GM18909 (cell line): ENCODE measurements around the gene SAPCD2.

Source experiments
- ATAC-seq: cut with Tn5 transposase; IDR thresholded peaks from one replicate; pipeline ENCODE4 v1.9.1; 2021; ENCODE audit warnings: mild to moderate bottlenecking; ENCODE audit not compliant: unreplicated experiment, poor library complexity

SAPCD2 gene

DNA sequence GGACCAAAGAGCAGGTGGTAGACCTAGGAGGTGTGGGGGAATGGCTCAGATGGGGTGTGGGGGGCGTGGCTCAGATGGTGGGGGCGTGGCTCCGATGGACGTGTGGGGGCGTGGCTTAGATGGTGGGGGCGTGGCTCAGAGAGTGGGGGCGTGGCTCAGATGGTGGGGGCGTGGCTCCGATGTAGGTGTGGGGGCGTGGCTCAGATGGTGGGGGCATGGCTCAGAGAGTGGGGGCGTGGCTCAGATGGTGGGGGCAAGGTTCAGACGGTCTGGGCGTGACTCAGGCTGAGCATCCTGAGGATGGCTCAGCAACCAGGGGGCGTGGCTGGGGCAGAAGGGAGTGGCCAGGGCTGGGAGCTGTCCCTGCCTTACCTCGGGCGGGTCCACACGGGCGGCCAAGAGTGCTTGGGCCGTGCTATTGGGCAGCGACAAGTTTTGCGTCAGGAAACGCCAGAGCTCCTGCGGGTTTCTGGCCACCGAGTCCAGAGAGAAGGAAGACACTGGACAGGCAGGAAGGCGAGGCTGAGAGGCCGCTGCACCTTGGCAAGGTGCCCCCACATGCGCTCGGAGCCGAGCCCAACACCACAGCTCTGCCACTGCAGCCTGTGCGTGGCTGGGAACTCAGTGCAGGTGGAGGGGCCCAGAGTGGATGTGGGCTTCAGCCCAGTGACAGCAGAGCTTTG is 48.2 kb downstream of the SAPCD2 start:
- no peak for ATAC-seq

DNA sequence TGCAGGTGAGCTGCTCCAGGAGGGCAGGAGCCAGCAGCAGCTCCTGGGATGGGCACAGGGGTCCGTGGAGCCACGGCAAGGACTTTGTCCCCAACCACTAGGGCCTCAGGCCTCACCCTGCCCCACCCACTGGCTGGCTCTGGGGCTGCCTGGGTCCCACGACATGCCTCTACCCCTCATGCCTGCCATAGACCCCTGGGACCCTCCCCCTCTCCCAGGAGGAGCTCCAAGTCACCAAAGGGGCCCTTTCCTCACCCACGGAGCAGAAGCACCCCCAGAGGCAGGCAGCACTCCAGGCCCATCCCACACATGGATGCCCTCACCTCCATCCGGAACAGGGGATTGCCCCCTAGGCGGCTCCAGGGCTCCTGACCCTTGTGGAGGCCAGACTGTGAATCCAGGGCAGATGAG is 48.8 kb downstream of the SAPCD2 start:
- no peak for ATAC-seq

DNA sequence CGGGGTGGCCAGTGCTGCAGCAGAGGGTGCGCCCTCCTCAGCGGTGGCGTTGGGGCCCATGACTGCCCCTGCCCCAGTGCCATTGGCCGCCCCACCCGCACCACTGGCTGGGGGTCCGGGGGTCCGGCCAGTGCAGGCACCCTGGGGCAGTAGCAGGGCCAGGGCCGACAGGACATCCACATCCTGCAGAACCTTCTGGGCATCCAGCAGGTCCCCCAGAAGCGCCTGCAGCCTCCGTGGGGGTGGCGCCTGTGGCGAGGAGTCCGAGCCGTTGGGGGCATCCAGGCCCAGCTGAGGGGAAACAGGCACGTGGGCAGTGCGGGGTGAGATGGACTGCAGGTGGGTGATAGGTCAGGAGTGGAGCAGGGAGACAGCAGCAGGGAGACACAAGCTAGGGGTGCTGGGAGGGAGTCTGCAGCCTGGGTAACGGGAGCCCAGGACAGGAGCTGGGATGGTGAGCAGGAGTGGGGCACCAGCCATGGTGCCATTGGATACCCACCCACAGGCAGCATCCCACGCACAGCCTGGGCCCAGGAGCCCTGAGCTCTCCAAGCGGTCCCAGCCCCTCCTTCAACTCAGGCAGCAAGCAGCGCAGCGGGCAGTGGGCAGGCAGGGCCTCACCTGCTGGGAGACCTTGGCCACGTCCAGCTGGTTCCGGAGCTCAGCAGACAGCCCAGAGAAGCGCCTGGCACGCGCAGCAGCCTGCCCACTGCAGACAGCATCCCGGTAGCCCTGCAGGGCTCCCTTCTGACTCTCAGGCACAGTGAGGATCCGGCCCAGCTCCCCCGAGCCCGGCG is 49.4 kb downstream of the SAPCD2 start:
- no peak for ATAC-seq

DNA sequence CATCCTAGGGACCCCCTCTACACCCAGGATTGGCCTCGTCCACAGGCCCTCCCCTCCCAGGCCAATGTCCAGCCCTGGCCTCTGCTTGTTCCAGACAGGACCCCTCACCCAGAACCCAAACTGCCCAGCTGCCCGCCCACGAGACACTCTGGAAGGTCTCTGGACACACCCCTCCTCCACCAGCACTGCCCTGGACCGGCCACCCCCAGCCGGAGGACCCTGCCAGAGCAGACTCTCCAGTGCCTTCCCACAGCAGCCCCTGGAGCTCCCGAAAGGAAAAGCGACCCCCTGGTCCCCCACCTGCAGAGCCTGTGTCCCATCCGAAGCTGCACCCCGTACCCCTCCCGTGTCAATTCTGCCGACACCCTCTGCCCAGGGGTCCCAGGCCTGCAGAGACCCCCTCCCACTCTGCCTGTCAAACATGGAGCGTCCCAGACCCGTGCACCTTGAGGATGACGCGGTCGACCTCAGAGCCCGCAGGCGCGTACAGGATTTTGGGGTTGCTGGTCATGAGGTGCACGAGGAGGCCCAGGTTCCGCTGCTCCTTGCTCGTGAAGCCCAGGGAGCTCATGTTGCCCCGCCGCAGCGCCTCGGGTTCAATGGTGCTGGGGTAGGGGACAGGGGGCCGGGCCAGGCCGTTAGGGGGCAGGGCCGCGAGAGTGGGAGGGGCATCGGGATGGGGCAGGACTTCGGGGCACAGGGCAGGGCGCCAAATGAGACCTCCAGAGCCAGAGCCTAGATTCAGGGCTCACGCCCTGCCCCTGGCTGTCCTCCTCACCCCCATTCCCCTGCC is 50.3 kb downstream of the SAPCD2 start:
- ATAC-seq, result no peak

GRCh38 chr9:137018761-137019559 is 51.4 kb downstream of the SAPCD2 start:
- no peak for ATAC-seq

GRCh38 chr9:137017791-137018497 is 52.4 kb downstream of the SAPCD2 start:
- ATAC-seq, result no peak

DNA sequence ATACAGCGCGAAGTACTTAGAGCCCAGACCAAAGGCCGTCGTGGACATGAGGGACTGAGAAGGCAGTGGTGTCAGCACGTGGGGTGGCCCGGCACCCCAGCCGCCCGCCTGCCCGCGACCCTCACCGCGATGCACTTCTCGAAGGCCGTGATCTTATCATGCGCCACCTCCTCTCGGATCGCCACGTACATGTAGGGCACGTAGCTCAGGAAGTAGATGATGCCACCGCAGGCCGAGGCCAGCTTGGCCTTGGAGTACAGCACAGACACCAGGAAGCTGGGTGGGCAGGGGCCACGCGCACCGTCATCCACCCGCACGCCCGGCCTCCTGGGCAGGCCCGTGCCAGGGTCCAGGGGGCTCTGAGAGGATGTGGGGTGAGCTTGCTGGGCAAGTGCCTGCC is 53.3 kb downstream of the SAPCD2 start:
- no peak for ATAC-seq

GRCh38 chr9:137016436-137016835 is 53.9 kb downstream of the SAPCD2 start:
- ATAC-seq, result no peak

GRCh38 chr9:137015976-137016375 is 54.4 kb downstream of the SAPCD2 start:
- ATAC-seq, result no peak

- ATAC-seq, result no peak
Observed at GRCh38 chr9:137015540-137015930, 54.8 kb downstream of the SAPCD2 start.

DNA sequence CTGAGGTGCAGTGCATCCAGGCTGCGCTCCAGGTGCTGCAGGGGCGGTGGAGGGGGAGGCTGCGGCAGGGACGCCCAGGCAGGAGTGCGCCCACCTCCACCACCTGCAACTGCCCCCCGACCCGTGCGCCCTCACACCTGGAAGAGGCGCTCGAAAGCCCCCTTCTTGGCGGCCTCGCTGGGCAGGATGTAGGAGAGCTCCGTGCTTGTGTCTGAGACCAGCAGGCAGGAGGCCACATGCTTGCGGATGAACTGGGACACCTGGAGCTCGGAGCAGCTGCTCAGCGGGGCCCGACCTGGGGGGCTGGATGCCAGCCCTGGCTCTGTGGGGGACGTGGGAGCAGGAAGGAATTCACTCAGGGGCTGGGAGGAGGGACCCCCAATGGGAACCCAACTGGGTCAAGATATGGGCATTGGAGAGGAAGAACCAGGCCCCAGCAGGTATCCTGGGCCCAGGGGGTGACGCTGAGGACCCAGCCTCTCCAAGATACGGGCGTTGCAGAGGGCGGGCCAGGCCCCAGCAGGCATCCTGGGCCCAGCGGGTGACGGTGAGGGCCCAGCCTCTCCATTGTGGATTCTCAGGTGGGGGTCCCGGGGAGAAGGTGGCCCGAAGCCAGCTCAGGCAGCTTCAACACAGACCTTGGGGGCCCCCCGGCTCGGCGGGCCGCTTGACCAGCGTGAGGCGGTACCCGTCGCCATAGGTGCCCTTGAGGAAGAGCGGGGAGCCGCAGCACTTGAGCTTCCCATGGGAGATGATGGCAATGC is 55.4 kb downstream of the SAPCD2 start:
- no peak for ATAC-seq

DNA sequence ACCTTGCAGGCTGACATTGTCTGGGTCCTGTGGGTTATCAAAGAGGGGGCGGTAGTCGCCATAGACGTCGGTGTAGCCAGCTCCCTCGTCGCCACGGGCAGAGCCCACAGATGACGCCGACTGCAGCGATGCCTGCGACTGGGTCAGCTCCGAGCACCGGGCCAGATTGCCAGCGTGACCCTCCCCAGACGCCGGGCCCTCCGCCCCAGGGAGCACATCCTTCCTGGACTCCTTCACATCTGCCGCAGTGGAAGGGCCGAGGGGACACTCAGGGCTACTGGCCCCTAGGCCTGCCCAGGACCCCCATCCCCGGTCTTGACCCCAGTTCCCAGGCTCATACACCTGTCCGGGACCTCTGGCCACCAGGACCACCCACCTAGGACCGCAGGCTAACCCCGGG is 56.2 kb downstream of the SAPCD2 start:
- no peak for ATAC-seq

DNA sequence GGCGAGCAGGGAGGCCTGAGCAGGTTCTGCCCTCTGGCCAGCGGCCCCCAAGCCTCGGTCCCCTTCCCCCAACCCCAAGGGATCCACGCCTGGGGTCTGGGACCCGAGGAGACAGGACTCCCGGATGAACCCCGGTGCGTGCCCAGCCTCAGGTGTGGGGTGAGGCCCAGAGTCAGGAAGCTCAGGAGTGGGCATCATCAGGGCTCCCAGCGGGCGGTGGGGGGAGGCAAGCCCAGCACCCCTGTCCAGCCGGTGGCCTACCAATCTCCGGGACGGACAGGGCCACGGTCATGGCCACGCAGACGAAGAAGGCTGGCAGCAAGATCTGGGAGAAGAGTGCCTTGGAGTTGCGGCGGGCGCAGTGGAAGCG is 56.8 kb downstream of the SAPCD2 start:
- ATAC-seq, result no peak

DNA sequence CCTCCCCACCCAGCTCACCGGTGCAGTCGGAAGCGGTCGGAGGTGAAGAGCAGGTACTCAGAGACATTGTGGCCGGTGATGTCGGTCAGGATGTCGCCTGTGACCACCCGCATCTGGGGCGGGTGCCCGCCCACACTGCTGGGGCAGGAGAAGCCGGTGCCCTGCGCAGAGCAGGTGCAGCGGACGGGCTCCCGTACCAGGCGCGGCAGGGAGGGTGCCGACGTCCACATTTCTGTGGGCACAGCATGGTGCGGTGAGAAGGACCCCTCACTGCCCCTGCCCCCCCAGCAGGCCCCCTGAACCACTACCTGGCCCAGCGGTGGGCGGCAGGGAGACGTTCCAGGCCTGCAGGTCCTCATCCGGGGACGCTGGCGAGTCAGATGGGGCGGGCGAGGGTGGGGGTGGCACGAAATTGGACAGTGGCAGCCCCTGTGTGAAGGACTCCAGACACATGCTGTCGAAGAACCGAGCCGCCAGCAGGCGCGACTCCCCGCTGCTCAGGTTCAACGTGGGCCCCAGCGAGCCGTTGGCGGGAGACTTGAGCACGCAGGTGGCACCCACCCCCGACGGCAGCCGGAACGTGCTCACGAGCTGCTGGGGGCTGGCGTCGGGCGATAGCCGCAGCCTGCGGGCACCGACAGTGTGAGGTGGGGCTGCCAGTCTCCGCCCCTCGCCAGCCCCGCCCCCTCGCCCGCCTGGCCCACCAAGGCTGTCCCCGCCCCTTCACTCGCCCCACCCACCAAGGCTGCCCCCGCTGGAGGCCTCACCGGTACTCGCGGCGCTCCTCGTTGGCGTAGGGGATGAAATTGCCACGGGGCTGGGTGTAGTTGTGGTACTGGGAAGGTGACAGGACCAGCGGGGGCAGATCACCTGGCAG is 57.4 kb downstream of the SAPCD2 start:
- no peak for ATAC-seq
